GM18873 (cell line): ENCODE measurements around the gene KHK.

Experiments used
- ATAC-seq: cut with Tn5 transposase; IDR thresholded peaks from one replicate; pipeline ENCODE4 v1.9.1; 2021; ENCODE audit warnings: mild to moderate bottlenecking, moderate library complexity, moderate number of reproducible peaks; ENCODE audit not compliant: unreplicated experiment, low FRiP score

KHK gene

DNA sequence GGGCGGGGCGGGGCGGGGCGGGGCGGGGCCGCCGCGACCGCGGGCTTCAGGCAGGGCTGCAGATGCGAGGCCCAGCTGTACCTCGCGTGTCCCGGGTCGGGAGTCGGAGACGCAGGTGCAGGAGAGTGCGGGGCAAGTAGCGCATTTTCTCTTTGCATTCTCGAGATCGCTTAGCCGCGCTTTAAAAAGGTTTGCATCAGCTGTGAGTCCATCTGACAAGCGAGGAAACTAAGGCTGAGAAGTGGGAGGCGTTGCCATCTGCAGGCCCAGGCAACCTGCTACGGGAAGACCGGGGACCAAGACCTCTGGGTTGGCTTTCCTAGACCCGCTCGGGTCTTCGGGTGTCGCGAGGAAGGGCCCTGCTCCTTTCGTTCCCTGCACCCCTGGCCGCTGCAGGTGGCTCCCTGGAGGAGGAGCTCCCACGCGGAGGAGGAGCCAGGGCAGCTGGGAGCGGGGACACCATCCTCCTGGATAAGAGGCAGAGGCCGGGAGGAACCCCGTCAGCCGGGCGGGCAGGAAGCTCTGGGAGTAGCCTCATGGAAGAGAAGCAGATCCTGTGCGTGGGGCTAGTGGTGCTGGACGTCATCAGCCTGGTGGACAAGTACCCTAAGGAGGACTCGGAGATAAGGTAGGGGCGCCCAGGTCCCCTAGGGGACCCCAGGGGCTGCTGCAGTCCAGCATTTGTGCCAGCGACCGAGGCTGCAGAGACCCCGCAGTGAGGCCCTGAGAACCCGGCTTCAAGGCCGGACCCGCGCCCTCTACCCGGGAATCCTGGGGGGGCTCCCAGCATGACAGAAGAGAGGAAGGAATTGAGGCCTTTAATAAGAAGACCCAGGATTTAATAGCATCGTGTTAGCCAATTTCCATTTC, at the start of gene KHK:
TSS of gene KHK (plus strand) at position 49 of the 870 bp plus-strand sequence. CDS start at position 537, 488 bp downstream.
- ATAC-seq: no peak

DNA sequence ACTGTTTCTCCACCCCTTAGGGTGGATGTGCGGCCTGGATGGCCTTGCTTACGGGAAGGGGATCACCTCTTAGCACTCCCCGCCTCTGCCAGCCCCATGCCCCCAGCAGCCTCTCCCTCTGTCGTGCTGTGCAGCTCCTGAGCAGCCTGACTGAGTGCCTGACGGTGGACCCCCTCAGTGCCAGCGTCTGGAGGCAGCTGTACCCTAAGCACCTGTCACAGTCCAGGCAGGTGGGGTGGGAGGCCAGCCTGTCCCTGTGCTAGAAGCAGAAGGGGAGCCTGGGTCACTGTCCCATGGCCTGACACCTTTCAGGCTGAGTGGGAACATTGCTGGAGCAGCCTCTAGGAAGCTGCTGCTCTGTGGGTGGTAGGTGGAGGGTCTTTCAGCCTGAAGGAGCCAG, 48.6 kb upstream of the KHK start:
- no peak for ATAC-seq

DNA sequence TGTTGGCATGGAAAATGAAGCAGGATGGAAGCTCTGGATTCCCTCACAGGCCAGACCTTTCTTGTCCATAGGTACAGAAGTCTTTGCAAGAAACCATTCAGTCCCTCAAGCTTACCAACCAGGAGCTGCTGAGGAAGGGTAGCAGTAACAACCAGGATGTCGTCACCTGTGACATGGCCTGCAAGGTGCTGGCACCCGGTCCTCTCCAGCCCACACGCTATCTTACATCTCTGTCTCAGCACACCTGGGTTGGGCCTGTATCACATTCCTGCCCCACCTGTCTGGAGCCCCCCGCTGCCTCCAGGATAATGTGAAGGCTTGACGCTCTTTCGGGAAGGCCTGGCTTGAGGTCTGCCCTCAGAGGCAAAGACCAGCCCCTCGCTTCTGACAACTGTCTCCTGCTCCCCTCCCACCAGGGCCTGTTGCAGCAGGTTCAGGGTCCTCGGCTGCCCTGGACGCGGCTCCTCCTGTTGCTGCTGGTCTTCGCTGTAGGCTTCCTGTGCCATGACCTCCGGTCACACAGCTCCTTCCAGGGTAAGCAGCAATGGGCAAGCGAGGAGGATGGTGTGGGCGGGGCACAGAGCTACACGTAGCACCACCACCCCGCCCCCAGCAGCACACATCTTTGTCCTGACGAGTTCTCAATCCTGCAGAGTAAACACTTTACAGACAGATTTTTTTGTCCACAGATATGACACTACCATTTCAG, 47.8 kb upstream of the KHK start:
- ATAC-seq: no peak

DNA sequence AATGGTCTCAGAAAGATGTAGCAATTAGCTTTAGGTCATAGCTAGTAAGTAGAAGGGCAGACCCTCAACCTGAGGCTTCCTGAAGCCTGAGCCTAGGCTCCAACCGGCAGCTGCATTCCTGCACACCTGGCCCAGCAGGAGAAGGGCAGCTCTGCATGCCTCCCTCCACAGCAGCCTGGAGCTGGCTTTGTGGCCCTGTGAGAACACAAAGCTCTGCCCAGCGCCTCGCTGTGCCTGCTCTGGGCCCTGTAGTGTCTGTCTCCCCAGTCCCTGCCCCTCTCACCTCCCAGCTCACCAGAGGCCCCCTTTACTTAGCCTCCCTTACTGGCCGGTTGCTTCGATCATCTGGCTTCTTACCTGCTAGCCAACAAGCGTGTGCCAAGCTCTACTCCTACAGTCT, 47.1 kb upstream of the KHK start:
- no peak for ATAC-seq

DNA sequence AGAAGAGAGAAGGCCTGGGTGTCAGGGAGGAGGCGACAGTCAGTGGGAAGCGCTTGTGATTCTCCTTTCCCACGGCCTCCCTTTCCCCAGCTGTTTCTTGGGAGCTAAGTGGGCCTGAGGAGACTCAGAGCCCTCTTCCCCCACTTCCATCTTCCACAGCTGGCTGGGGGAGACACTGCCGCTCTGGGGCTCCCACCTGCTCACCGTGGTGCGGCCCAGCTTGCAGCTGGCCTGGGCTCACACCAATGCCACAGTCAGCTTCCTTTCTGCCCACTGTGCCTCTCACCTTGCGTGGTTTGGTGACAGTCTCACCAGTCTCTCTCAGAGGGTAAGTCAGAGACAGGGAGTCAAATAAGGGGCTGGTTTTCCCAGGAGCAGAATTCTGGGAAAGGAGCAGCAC, 46.7 kb upstream of the KHK start:
- no peak for ATAC-seq

- no peak for ATAC-seq
Observed at GRCh38 chr2:27040282-27040681, 46.3 kb upstream of the KHK start.

DNA sequence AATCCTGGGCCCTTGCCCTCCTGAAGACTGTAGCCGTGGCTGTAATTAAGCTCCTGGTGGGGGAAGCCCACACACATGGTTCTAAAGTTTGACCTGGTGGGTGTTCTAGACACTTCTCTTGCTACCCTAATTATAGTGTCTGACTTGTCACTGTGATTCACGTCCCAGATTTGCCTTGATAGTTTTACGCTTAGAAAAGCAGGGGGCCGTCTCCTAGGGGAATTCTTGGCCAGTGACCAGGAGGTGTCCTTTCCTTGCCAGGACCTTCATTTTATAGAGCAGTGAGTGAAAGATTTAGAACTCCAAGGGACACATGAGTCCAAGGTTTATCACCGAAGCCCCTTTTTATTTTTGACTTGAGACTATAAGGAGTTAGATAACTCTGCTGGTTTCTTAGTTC, 44.8 kb upstream of the KHK start:
- ATAC-seq: no peak

DNA sequence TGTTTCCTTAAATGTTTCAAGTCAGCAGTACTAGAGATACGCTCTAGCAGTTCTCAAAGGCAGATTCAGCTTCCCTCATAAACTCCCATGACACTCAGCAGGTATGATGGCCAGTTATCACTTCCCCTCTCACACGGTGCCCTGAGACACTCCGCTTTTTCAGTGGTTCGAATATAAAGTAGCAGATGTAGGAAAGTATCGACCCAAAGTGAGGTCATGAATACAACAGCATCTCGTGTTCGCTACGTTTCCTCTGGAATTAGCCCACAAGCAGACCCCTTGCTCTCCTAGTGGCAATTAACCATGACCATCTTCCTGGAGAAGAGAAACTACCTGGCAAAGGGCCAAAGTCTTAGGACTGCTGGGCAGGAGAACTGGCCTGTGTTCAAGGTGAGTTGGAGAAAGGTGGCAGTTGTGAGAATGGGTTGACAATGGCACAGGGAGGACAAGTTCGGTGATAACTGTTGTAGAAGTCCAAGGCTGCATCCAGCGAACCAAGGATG, 44.4 kb upstream of the KHK start:
- no peak for ATAC-seq

DNA sequence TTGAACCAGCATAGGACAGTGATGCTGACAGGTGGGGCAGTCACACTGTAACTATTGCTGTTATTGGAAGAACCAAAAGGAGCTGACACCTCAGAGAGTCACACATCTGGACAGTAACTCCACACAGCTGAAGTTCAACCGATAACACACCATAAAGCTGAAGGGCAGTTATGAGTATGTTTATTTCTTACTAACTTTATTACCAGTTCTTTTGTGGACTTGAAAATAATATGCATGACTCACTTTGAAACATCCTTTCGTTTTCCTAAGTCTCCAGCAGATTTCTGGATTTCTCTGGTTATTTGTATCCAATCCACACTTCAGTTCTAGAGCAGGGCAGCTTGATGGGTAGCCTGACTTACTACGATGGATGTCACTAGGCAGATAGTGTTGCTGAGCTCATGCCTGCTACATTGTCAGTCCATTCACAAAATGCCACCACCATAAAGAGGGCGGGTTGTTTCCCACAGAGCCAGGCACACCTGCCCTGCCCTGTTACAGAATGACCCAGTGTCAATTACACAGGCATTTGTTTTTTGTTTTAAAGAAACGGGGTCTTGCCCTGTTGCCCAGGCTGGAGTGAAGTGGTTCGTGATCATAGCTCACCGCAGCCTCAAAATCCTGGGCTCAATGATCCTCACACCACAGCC, 43.5 kb upstream of the KHK start:
- no peak for ATAC-seq

DNA sequence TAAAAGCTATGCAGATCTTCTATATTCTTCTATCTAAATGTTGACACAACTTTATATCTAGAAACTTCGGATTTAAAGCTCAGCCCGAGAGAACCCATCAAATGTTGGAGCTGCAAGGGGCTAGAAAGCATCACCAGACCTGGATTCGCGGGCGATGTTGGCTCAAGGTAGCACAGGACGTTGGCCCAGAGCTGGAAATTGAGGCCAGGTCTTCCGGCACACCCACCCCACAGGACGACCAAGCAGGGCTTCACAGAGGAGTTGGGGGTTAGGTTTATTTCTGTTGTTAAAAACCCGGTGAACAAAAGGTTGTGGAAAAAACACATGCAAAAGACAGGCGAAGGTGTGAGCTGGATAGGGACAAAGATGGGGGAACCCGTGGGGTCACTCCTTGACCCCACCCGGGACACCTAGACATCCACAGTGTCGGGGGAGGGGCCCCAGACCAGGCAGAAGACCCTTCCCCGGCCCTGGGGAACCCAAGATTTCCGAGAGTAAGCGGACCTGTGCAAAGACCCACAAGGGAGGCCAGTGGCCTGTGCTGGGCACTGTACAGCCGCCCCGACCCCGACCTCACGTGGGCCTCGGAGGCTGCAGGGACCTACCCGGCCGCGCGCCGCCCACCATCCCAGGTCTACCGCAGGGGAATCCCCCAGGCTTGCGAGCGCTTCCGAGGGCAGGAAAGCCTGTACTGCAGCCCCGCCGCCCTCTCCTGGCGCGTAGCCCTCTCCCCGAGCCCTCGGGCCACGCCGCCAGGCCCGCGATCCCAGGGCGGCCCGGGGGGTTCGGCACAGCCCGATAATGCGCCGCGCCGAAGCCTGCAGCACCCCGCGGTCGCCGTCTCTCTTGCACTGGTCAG, 36.9 kb upstream of the KHK start:
- no peak for ATAC-seq

DNA sequence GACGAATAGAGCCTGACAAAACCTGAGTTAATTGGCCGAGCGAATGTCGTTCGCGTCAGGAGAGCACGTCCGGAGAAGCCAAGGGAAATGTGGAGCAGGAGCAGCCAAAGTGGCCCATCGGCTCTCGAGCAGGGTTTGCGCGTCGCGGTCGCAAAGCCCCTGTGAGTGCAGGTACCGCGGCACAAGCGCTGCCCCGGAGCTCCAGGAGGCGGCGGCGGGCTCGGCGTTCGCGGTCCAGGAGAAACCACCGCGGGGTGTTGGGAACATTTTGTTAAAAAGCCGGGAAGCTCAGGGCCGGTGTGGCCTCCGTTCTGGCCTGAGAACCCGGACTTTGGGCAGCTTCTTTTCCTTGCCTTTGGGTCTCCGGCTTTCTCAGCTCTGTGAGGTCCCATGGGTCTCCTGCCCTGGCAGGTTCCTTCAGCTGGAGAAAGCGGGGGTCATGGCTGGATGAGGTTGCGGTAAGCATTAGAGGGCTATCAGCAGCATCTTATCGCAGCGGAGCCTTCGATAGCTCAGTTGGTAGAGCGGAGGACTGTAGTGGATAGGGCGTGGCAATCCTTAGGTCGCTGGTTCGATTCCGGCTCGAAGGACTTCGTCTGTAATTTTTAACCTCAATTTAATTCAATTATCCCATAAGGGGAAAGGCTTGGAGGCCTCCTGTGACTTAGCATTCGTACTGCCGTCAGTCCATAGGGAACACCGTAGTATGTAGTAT, 36.1 kb upstream of the KHK start:
- ATAC-seq: peak; percentile 45

- peak; percentile 58 for ATAC-seq
Observed at GRCh38 chr2:27050996-27051901, 35.3 kb upstream of the KHK start, which contains the start of gene AGBL5. Gene AGBL5 (plus strand): TSS chr2:27051668. CDS start chr2:27052959, 1,291 bp downstream.

GRCh38 chr2:27051902-27052645, 34.5 kb upstream of the KHK start:
- no peak for ATAC-seq

DNA sequence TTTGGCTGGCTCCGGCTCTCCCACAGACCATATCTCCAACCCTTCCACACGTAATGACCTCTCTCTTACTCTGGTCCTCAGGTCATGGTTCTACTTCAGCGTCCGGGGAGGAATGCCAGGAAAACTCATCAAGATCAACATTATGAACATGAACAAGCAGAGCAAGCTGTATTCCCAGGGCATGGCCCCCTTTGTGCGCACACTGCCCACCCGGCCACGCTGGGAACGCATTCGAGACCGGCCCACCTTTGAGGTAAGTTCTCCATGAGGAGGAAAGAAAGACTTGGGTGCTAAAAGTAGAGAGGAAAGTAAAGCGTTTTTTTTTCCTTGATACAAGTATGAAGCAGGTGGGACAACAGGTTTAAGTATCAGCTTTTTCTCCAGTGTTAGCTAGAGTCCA, 33.3 kb upstream of the KHK start:
- ATAC-seq: no peak

GRCh38 chr2:27053776-27054175, 32.8 kb upstream of the KHK start:
- ATAC-seq: no peak

DNA sequence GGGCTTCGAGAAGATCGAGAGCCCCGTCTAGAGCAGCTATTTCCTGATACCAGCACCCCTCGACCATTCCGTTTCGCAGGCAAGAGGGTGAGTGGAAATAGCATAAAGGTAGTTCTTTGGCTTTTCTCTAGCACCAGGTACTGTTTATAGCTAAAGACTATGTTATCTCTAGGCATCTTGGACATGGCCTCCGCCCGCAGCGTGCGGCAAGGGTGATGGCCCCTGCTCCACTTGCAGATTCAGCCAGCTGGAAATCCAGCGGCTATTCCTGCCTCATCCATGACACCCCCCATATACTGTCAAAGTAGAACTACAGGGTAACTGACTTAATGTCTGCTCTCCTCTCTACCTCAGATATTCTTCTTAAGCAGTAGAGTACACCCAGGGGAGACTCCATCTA, 31.9 kb upstream of the KHK start:
- no peak for ATAC-seq

GRCh38 chr2:27057184-27057583, 29.4 kb upstream of the KHK start:
- ATAC-seq: no peak

DNA sequence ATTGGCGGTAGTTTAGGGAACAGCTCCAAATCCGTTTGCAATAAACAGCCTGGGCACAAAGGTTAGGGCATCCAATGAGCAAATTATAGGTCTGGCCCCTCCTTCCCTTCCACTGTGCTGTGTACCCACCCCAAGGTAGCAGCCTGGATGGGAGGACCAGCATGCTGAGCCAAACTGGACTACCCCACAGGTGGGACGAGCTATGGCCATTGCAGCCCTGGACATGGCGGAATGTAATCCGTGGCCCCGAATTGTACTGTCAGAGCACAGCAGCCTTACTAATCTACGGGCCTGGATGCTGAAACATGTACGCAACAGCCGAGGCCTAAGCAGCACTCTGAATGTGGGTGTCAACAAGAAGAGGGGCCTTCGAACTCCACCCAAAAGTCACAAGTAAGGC, 28.4 kb upstream of the KHK start:
- ATAC-seq: no peak
